ENCODE data around the gene MED20. TPM values are rescaled to one million over a fixed set of nuclear protein-coding genes. Genes with fewer than 3 reads are reported as not detected.

Gene MED20
- polyA plus RNA-seq, 1 experiment, result 34.4 TPM

- ChIA-PET CTCF (no interaction called here), POLR2A (no interaction called here)
- no peak for DNase-seq (ENCODE audit: low read depth)
- no peak for TF ChIP-seq CTCF (IDR thresholded peaks at IDR 0.05; ENCODE audit: insufficient read depth, low read depth, low read length)
- H3K4me3 ChIP-seq (ENCODE audit: low read depth, low read length), result no peak overlapping the region
- no peaks in the 10 kb centered on the region for H3K36me3 ChIP-seq (ENCODE audit: control insufficient read depth, insufficient read depth, low read length)
- no peaks in the 10 kb centered on the region for H3K27me3 ChIP-seq (ENCODE audit: control insufficient read depth, insufficient read depth, low read length)
Observed at GRCh38 chr6:41966214-41966920, 45.4 kb upstream of the MED20 start.

- CTCF ChIA-PET, result no interaction called here
- H3K4me3 ChIP-seq (ENCODE audit: low read depth, low read length), result no peak overlapping the region
- no peak for TF ChIP-seq CTCF (IDR thresholded peaks at IDR 0.05; ENCODE audit: insufficient read depth, low read depth, low read length)
- H3K27me3 ChIP-seq (ENCODE audit: control insufficient read depth, insufficient read depth, low read length), result no peaks in the 10 kb centered on the region
- no peaks in the 10 kb centered on the region for H3K36me3 ChIP-seq (ENCODE audit: control insufficient read depth, insufficient read depth, low read length)
- DNase-seq (ENCODE audit: low read depth), result no peak
- POLR2A ChIA-PET, result no interaction called here
Observed at GRCh38 chr6:41965429-41966213, 44.7 kb upstream of the MED20 start.

- no peak for TF ChIP-seq CTCF (IDR thresholded peaks at IDR 0.05; ENCODE audit: insufficient read depth, low read depth, low read length)
- ChIA-PET CTCF (no interaction called here), POLR2A (no interaction called here)
- Histone ChIP-seq H3K4me3 (ENCODE audit: low read depth, low read length) (no peak overlapping the region), H3K36me3 (ENCODE audit: control insufficient read depth, insufficient read depth, low read length) (no peaks in the 10 kb centered on the region), H3K27me3 (ENCODE audit: control insufficient read depth, insufficient read depth, low read length) (no peaks in the 10 kb centered on the region)
- no peak for DNase-seq (ENCODE audit: low read depth)
Observed at GRCh38 chr6:41964201-41964887, 43.4 kb upstream of the MED20 start.

GRCh38 chr6:41963371-41963770 is 42.4 kb upstream of the MED20 start:
- DNase-seq (ENCODE audit: low read depth), result no peak
- Histone ChIP-seq H3K4me3 (ENCODE audit: low read depth, low read length) (no peak overlapping the region), H3K36me3 (ENCODE audit: control insufficient read depth, insufficient read depth, low read length) (no peaks in the 10 kb centered on the region), H3K27me3 (ENCODE audit: control insufficient read depth, insufficient read depth, low read length) (no peaks in the 10 kb centered on the region)
- ChIA-PET CTCF (interaction anchor here (1.1 kb wide), 1 partner anchor 10 kb away, joined by 3 read pairs; no protein-coding TSS in a partner anchor), POLR2A (no interaction called here)
- TF ChIP-seq CTCF (IDR thresholded peaks at IDR 0.05; ENCODE audit: insufficient read depth, low read depth, low read length), result no peak

- H3K4me3 ChIP-seq (ENCODE audit: low read depth, low read length), result no peak overlapping the region
- H3K27me3 ChIP-seq (ENCODE audit: control insufficient read depth, insufficient read depth, low read length), result no peaks in the 10 kb centered on the region
- ChIA-PET CTCF (interaction anchor here (1.3 kb wide), 1 partner anchor 18 kb away, joined by 3 read pairs; the partner anchor contains the start of gene CCND3), POLR2A (no interaction called here)
- no peak for TF ChIP-seq CTCF (IDR thresholded peaks at IDR 0.05; ENCODE audit: insufficient read depth, low read depth, low read length)
- DNase-seq (ENCODE audit: low read depth), result no peak
- H3K36me3 ChIP-seq (ENCODE audit: control insufficient read depth, insufficient read depth, low read length), result no peaks in the 10 kb centered on the region
Observed at GRCh38 chr6:41960028-41960427, 39.1 kb upstream of the MED20 start.
